ENCODE measurements around the gene YOD1.

GRCh38 chr1:207021139-207021861, 29.7 kb downstream of the YOD1 start:
- no peak for TF ChIP-seq CTCF (conservative IDR thresholded peaks at IDR 0.05 in 1 of 2, IDR thresholded peaks at IDR 0.05 in 1 of 2; ENCODE audit: low read depth in 1 of 2, low read length in 2 of 2)
- no peak for TF ChIP-seq EZH2 (IDR thresholded peaks at IDR 0.05; ENCODE audit: low read length, missing control alignments)

Data from fibroblast of lung (primary cell).